AML-193 (cell line): ENCODE measurements around the gene RPS6KA4.

ENCODE experiments used
- DNase-seq, 2 experiments: peaks; one replicate each; lab custom pipeline; 2025; lab: John Stamatoyannopoulos, UW

Gene RPS6KA4

DNA sequence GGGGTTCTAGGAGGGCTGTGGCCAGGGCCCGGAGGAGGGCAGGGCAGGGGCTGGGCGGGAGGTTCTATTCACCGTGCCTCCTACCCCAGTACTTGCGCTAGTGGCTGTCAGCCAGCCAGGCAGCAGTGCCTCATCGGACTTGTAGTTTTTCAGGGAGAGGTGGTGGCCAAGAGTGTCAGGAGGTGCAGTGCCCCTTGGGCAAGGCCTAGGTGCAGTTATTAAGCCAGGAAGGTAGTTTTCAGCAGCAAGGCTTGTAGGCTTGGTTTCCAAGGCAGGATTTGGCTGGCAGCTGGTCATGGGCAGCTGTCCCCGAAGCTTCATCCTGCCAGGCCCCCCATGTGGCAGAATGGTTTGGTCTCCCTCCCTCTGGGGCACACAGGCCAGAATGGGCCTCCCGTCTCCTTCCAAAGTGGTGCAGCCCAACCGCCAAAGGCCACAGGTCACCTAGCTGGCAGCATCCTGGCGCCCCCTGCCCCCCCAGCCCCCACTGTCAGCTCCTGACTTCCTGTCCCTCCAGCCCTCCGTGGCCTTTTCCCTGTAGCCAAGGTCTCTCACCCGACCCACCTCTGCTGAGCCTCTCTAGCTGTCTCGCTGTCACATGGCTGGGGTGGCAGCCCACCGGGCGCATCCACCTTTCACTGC, 10.5 kb upstream of the RPS6KA4 start:
- DNase-seq, result no peak

DNA sequence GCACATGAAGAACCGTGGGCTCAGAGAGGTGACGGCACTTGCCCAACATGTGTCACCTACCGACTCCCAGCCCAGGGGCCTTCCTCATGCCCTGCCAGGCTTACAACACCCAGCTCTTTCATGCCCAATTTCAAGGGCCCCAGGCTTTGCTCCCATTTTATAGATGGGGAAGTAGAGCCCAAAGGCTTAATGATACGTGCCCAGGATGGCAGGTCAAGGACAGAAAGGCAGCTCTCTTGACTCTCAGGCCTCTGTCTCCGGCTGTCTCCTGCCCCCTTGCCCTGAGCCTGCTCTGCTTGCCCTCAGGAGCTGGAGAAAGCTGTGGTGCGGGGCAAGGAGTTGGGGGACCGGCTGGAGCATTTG, 10.0 kb upstream of the RPS6KA4 start:
- no peak for DNase-seq

DNA sequence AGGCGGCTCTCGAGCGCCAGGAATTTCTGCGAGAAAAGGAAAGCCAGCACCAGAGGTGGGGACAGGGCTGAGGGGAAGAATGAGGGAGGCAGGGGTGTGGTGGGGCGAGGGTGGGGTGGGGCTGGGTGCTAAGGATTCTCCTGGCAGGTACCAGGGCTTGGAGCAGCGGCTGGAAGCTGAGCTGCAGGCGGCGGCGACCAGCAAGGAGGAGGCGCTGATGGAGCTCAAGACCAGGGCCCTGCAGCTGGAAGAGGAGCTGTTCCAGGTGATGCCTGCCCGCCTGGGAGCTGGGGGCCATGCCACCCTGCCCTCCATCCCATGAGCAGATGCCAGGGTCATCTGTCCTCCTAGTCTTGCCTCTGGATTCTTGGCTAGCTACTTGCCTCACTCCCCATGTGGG, 9.6 kb upstream of the RPS6KA4 start:
- no peak for DNase-seq

DNA sequence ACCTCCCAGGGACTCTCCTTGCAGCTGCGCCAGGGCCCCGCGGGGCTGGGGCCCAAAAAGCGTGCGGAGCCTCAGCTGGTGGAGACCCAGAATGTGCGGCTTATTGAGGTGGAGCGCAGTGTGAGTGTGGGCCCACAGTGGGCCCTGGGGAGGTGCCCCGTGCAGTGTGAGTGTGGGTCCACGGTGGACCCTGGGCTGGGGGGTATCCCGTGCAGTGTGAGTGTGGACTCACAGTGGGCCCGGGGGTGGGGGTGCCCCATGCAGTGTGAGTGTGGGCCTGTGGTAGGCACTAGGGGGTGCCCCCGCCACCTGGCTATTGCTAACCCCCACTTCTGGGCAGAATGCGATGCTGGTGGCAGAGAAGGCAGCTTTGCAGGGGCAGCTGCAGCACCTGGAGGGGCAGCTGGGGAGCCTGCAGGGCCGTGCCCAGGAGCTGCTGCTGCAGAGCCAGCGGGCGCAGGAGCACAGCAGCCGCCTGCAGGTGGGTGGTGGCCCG, 7.8 kb upstream of the RPS6KA4 start:
- DNase-seq, result no peak

DNA sequence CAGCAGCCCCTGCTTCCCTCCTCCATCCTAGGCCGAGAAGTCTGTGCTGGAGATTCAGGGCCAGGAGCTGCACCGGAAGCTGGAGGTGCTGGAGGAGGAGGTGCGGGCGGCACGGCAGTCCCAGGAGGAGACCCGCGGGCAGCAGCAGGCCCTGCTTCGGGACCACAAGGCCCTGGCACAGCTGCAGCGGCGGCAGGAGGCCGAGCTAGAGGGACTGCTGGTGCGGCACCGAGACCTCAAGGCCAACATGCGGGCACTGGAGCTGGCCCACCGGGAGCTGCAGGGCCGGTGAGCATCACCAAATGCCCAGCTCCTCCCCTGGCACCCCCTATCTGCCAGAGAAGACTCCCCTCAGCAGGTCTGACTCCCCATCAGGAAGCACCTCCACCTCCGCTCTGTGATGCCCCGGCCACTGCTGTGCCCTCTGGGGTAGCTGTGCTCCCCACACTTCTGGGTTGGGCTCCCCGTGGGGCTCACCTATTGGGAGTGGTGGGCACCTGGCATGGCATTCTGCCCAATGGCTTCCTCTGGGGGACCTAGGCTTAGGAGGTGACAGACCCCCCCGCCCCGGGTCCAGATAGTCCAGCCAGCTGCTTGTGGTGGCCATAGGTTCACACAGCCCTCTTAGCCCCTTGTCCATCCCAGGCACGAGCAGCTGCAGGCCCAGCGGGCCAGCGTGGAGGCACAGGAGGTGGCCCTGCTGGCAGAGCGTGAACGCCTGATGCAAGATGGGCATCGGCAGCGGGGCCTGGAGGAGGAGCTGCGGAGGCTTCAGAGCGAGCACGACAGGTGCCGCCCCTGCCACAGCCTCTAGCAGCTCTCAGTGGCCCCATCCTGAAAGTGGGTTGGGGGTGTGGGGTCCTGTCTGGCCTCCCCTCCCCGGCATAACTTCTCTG, 6.6 kb upstream of the RPS6KA4 start:
- DNase-seq, result no peak

DNA sequence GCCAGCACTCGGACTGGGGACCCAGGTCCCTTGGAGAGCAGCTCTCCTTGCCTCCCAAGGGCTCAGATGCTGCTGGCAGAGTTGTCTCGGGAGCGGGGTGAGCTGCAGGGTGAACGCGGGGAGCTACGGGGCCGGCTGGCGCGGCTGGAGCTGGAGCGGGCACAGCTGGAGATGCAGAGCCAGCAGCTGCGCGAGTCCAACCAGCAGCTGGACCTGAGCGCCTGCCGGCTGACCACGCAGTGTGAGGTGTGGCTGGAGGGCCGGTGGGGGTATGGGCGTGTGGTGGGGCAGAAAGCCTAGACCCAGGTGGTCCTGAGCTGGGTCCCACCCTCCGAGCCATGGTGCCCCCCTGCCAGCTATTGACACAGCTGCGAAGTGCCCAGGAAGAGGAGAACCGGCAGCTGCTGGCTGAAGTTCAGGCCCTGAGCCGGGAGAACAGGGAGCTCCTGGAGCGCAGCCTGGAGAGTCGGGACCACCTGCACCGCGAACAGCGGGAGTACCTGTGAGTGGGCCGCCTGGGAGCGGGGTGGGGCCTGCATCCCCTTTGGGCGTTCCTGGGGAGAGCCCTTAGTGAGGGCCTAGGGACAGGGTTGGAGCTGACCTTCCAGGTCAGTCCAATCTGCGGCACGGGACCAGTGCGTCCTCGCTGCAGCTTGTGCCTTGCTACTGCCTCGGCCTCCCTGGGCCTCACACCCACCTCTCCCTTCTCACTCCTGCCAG, 5.8 kb upstream of the RPS6KA4 start:
- DNase-seq, result no peak

DNA sequence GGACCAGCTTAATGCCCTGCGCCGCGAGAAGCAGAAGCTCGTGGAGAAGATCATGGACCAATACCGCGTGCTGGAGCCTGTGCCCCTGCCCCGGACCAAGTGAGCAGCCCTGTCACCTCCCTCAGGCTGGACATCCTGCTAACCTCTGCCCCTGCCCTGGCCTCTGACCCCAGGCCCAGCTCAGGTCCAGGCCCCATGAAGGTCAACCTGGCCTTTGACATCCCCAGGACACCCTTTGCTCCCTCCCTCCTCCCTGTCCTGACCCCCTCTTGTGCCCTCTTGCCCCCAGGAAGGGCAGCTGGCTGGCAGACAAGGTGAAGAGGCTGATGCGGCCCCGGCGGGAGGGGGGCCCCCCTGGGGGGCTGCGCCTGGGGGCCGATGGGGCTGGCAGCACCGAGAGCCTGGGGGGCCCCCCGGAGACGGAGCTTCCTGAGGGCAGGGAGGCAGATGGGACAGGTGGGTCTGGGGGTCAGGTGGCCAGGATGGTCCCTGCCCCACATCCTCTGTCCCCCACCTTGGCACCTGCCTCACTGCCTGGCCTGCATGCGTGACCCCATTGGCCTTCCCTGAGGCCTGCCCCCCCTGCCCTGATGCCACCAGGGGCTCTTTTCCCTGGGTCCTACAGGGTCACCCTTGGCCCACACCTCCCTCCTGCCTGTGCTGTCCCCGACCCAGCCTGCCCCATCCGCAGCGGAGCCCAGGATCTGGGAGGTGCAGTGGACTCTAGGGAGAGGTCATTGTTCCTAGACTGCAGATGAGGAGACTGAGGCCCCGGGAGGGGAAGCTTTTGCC, 5.1 kb upstream of the RPS6KA4 start:
- no peak for DNase-seq

DNA sequence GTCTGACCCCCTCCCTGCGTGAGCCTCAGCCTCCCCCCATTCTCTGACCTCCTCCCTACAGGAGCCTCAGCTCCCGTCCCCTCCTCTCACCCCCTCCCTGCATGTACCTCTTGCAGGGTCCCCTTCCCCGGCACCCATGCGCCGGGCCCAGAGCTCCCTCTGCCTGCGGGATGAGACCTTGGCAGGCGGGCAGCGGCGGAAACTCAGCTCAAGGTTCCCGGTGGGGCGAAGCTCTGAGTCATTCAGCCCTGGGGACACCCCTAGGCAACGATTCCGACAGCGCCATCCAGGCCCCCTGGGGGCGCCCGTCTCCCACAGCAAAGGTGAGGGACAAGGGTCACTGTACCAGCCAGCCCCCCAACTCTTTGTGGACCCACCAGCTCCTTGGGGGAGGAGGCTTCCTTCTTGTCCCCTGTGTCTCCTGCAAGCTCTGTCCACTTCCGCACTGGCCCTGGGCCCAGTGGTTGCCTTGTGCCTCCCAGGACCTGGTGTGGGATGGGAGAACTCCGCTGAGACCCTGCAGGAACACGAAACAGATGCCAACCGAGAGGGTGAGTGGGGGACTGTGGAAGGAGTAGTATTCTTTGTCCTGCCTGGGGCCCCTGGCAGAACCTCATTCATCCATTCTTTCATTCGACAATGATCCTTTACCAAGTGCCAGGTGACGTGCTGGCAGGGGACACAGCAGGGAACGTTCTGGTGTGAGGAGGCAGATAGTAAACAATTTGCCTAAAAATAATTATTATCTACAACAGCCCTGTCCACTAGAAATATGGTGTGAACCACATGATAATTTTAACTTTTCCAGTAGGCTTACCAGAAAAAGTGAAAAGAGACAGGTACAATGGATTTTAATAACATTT, 3.7 kb upstream of the RPS6KA4 start:
- peak; percentile 48 to 64 for DNase-seq

DNA sequence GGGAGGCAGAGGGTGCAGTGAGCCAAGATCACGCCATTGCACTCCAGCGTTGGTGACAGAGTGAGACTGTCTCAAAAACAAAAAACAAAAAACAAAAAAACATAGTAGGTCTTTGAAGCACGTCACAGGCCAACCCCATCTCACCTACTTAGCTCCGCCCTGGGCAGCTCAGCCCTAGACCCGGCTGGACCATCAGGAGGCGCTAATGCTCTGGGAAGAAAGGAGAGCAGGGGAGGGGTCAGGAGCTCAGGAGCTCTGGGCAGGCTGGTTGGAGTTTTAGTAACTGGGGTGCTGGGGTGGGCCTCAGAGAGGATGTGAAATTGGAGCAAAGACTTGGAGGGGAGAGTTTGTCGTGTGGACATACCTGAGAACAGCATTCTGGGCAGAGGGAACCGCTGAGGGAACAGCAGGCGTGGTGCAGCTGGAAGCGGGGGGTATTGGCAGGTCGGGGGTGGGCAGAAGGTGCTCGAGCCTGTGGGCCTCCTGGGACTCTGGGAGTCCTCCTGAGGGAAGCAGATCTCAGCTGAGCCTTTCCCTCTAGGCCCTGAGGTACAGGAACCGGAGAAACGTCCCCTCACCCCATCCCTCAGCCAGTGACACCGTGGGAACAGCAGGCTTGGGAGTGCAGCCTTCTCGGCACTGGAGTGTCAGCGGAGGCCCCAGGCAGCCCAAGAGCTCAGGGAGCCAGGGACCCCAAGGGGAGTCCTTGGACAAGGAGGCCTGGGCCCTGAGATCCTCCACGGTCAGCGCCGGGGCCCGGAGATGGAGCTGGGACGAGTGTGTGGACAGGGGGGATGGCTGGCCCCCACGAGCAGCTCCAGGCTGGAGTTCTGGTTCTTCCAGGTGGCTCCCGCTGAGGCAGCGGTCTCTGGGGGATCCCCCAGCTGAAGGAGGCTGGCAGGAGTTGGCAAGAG, 2.2 kb upstream of the RPS6KA4 start:
- DNase-seq, result peak; percentile 30 to 44

DNA sequence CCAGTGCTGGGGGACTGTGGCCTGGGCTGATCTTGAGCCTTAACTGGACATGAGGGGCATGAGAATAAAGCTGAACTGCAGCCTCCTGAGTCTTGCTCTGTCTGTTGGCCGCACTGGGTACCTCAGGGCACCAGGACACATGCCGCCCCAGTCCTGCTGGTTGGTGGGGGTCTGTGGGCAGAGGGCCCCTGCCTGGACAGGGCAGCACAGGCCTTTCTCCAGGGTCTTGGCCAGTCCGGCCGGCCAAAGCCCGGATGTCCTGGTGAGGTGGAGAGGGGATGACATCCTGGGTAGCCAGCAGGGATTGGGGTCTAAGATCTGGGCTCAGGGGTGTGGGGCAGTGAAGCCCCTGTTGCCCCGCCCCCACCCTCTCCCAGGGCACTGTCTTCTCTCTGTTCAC, 1.5 kb upstream of the RPS6KA4 start:
- DNase-seq, result no peak

DNA sequence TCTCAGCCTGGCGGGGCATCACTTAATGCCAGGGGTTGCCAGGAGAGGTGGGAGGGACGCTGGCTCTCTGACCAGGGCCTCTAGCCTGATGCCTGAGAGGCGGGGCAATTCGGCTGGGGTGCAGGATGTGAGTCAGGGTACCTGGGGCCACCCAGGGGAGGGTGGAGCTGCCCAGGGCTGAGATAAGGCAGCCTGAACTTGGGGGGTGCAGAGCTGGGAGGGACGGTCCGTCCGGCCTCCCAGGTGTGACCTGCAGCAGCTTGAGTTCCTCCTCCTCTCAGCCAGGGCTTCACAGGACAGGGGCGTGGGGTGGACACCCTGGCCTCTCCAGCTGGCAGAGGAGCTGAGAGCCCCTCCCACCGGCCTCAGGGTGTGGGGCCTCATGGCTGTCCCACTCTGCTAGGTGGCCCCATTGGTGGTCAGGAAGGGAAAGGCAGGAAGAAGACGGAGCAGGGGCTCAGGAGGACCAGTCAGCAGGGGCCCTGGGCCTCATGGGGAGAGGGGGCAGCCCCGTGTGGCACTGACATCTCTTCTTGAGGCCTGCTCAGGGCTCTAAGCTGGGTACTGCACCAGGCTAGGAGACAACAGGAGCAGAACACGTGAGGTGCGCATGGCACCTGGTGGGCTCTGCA, 942 bp upstream of the RPS6KA4 start:
- DNase-seq, result no peak

DNA sequence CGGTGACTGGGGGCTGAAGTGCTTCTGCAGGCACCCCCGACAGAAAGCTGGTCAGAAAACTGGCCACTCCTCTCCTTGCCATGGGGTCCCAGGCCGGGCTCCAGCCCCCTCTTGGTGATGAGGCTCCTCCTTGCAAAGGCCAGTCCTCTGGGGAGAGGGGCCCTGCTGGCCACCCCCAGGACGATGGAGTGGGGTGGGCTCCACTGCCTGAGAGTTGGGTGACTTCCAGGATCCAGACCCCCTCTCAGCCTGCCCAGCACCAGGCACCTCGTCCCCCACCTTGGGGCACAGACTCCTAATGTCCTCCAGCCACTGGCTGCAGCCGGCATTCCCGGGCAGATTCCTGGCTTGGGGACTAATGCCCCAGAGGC, 441 bp upstream of the RPS6KA4 start:
- DNase-seq, result no peak

DNA sequence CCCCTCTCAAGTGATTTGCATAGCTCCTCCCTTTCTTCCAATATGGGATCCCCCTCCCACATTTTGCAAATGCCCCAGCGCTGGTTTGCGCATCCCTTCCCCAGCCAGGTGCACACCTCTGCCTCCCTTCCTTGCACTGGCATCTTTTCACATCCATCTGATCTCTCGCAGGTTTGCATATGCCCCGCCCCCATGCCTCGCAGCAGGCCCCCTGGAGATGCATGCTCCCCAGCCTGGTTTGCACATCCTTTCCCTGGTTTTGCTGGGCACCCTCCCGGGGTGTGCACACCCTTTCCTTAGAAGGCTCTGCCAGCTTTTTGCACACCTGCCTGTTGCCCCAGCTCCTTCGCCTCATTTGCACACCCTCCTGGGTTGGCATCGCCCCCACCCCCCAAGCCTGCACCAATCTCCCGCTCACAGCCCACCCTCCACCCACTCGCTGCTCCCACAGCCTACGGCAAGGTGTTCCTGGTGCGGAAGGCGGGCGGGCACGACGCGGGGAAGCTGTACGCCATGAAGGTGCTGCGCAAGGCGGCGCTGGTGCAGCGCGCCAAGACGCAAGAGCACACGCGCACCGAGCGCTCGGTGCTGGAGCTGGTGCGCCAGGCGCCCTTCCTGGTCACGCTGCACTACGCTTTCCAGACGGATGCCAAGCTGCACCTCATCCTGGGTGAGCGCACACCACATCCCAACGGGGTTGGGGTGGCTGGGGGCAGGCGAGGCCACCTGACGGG, 917 bp downstream of the RPS6KA4 start:
- peak; percentile 21 to 39 for DNase-seq

DNA sequence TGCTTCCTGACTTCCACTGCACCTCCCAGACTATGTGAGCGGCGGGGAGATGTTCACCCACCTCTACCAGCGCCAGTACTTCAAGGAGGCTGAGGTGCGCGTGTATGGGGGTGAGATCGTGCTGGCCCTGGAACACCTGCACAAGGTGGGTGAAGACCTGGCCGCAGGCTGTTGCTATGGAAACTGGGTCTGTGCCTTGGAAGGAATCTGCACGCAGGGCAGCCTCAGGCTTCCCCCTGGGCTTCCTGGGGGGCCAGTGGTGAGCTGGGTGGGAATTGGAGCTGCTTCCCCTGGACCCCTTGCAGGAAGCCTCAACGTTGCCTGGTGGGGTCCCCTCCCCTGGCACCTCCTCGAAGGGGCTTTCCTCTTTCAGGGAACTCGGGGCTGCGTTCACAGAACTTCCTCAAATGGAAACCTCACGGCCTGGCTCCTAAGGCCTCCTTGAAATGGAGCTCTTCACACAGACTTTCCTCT, 1.5 kb downstream of the RPS6KA4 start:
- DNase-seq, result peak; percentile 38 to 42

DNA sequence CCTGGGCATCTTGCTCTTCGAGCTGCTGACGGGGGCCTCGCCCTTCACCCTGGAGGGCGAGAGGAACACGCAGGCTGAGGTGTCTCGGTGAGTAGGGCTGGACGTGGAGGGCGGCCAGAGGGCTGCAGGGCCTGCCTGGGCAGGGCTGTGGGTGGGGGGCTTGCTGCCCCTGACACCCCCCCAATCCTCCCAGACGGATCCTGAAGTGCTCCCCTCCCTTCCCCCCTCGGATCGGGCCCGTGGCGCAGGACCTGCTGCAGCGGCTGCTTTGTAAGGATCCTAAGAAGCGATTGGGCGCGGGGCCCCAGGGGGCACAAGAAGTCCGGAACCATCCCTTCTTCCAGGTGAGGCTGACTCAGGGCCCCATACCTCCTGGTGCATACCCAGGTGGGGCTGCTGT, 2.7 kb downstream of the RPS6KA4 start:
- DNase-seq, result no peak

DNA sequence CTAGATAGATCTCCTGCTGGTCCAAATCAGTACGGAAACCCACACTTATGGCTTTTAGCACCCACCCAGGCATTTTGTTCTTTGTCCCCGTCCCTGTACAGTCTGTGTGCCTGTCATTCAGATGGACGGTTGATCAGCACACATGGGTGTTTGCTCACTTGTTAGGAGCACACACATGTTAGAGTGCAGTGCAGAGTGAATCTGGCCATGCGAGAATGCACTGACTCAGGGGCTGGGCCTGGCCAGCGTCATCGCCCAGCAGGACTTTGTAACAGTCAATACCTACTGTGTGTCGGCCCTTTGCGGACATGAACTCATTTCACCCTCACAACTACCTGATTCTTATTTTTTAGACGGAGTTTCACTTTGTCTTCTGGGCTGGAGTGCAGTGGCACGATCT, 3.4 kb downstream of the RPS6KA4 start:
- no peak for DNase-seq

DNA sequence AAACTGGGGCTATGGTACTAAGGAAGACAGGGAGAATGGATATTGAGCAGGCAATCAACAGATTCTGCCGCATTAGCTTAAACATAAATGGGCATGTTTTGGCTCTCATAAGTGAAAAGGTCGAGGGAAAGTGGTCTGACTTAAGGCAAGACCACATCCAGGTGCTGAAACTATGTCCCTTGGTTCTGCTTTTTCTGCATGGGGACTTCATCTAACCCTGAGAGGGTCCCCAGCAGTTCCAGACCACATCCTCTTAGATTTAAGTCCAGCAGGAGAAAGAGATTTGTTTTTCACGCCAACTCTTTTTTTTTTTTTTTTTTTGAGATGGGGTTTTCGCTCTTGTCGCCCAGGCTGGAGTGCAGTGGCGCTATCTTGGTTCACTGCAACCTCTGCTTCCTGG, 5.5 kb downstream of the RPS6KA4 start:
- DNase-seq, result no peak

DNA sequence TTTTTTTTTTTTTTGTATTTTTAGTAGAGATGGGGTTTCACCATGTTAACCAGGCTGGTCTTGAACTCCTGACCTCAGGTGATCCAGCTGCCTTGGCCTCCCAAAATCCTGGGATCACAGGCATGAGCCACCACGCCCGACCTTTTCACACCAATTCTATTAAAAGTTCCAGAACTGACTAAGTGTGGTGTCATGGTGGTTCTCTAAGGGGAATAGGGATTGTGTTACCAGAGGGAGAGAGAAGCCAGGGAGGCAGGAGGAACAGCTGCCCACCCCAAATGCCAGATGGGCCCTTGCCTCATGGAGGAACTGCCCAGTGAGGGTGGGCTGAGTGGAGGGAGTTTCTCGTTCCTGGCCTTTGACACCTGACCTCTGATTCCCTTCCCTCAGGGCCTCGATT, 5.9 kb downstream of the RPS6KA4 start:
- DNase-seq, result no peak

DNA sequence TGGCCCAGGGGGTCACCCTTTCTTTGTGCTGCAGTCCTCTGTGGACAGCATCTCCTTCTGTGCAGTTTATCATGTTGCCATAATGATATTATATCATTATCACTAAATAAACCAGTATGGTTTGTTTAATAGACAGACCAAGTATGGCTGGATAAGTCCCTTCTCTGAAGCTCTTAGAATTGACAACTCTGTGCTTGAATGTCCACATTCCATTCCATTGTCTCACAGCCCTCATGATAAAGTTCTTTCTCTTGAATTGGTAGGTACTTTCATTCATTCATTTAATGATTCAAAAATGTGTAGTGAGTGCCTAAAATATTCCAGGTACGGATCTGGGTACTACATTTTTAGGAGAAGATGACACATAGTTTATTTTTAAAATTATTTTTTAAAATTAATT, 7.8 kb downstream of the RPS6KA4 start:
- no peak for DNase-seq
